Lower lobe of right lung (tissue), 2 donors: ENCODE results near the gene ORC1. TPM values are rescaled to one million over a fixed set of nuclear protein-coding genes. Genes with fewer than 3 reads are reported as not detected.

Source experiments
- ATAC-seq, 2 donors: fragments of 200-7000 bp; cut with Tn5 transposase; one replicate each; pipeline ENCODE4 v1.9.1; 2020 to 2022; ENCODE audit warnings: mild to moderate bottlenecking in 2 of 2, moderate library complexity in 2 of 2
- DNase-seq: peaks from one replicate; pipeline ENCODE4 v3.0.0-alpha.2; 2020
- H3K27ac ChIP-seq: fragments of 200-600 bp; one replicate; pipeline ENCODE4 v1.8.0; 2022
- H3K27me3 ChIP-seq: fragments of 200-600 bp; one replicate; pipeline ENCODE4 v1.8.0; 2022; ENCODE audit warnings: low read depth
- H3K36me3 ChIP-seq: fragments of 200-600 bp; one replicate; pipeline ENCODE4 v1.8.0; 2022; ENCODE audit warnings: mild to moderate bottlenecking
- H3K4me1 ChIP-seq: fragments of 200-600 bp; one replicate; pipeline ENCODE4 v1.8.0; 2022
- H3K4me3 ChIP-seq: fragments of 200-600 bp; one replicate; pipeline ENCODE4 v1.8.0; 2022; ENCODE audit warnings: mild to moderate bottlenecking
- H3K9me3 ChIP-seq: fragments of 200-600 bp; one replicate; pipeline ENCODE4 v1.8.0; 2022
- intact Hi-C: fragments of 100-400 bp; cut with DNase I; formaldehyde crosslinking; loops from one replicate; pipeline ENCODE4 v1.11.0; 2022
- total RNA-seq: library from RNA; stranded (reverse); fragmentation: NEBNext Ultra II Directional; extraction: Animal tissue kit (Norgen Biotek cat#: 25700); gene quantifications from one replicate; pipeline ENCODE4 v1.2.1, GENCODE V29; 2021
- TF ChIP-seq, protein P1 (sequence below): fragments of 200-600 bp; IDR thresholded peaks from one replicate; pipeline ENCODE4 v1.8.0; 2022; ENCODE audit warnings: antibody characterized with exemption, mild to moderate bottlenecking
- donor health status: DM: no; HTN: yes; CAD: no; lungs with severe emphysema.

ORC1 gene
- total RNA-seq, 1 donor from 2014 or later = 0.68 TPM

- TF ChIP-seq, protein P1, sequence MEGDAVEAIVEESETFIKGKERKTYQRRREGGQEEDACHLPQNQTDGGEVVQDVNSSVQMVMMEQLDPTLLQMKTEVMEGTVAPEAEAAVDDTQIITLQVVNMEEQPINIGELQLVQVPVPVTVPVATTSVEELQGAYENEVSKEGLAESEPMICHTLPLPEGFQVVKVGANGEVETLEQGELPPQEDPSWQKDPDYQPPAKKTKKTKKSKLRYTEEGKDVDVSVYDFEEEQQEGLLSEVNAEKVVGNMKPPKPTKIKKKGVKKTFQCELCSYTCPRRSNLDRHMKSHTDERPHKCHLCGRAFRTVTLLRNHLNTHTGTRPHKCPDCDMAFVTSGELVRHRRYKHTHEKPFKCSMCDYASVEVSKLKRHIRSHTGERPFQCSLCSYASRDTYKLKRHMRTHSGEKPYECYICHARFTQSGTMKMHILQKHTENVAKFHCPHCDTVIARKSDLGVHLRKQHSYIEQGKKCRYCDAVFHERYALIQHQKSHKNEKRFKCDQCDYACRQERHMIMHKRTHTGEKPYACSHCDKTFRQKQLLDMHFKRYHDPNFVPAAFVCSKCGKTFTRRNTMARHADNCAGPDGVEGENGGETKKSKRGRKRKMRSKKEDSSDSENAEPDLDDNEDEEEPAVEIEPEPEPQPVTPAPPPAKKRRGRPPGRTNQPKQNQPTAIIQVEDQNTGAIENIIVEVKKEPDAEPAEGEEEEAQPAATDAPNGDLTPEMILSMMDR = no peak
- H3K36me3 ChIP-seq = peaks cover 11% of the 10 kb centered on the region
- no peaks in the 10 kb centered on the region for H3K9me3 ChIP-seq
- H3K4me1 ChIP-seq = no peaks in the 10 kb centered on the region
- intact Hi-C loops = no loop called here
- DNase-seq = no peak
- ATAC-seq = no peak
- H3K4me3 ChIP-seq = no peak overlapping the region
- no peaks in the 10 kb centered on the region for H3K27me3 ChIP-seq
- H3K27ac ChIP-seq = no peak overlapping the region
These were observed 75.6 kb downstream of the ORC1 start for GRCh38 chr1:52328615-52329014.

DNA sequence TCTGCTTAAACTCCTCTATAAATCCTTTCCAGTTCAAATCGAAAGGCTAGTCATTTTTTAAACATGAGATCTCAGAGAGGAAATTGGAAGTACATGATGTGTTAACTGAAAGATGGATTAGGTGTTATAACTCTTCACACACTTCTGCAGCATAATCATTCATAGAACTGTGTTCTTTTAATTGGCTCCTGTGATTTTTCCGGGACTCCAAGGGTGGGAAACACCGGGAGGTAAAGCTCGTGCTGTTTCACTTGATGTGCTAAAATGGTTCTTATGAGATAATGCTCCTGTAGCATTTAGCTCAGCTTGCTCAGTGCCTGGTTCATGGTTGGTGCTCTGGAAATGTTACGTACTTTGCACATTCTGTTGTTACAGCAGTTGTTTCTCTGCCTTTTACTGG lies 78.4 kb downstream of the ORC1 start:
- H3K4me1 ChIP-seq = no peaks in the 10 kb centered on the region
- ATAC-seq (no peak), DNase-seq (no peak)
- H3K27ac ChIP-seq = no peak overlapping the region
- no peak overlapping the region for H3K4me3 ChIP-seq
- TF ChIP-seq, protein P1 = no peak
- no peaks in the 10 kb centered on the region for H3K9me3 ChIP-seq
- no peaks in the 10 kb centered on the region for H3K27me3 ChIP-seq
- no peaks in the 10 kb centered on the region for H3K36me3 ChIP-seq
- intact Hi-C loops = no loop called here

- intact Hi-C loops = no loop called here
- no peak for DNase-seq
- no peaks in the 10 kb centered on the region for H3K36me3 ChIP-seq
- TF ChIP-seq, protein P1 = no peak
- ATAC-seq = no peak
- no peaks in the 10 kb centered on the region for H3K4me1 ChIP-seq
- H3K9me3 ChIP-seq = no peaks in the 10 kb centered on the region
- no peak overlapping the region for H3K27ac ChIP-seq
- H3K27me3 ChIP-seq = no peaks in the 10 kb centered on the region
- no peak overlapping the region for H3K4me3 ChIP-seq
These were observed 80.5 kb downstream of the ORC1 start for GRCh38 chr1:52323731-52324130.

Other genes starting within 250 kb of the ORC1 start
- gene CC2D1B, start 38.2 kb downstream of the ORC1 start, total RNA-seq = 44.5 TPM
- gene PRPF38A, start 179 bp upstream of the ORC1 start, total RNA-seq = 34.7 TPM
- gene TUT4, start 148.7 kb upstream of the ORC1 start, total RNA-seq = 52.1 TPM
- gene GPX7, start 197.9 kb upstream of the ORC1 start, total RNA-seq = 4.3 TPM
- gene SHISAL2A, start 228.7 kb upstream of the ORC1 start, total RNA-seq = 1.6 TPM